Measurements from ENCODE around the gene BIRC6. TPM values are rescaled to one million over a fixed set of nuclear protein-coding genes. Genes with fewer than 3 reads are reported as not detected.
"Not testable (repeated sequence)": the region's sequence is repeated elsewhere in the genome, so short reads cannot be mapped to it uniquely, and the experiment has no call there.

The BIRC6 gene
- total RNA-seq, 1 experiment from 2014 or later = 63.1 TPM

- peak; percentile 37; the same call in 1 of the 2 replicates for TF ChIP-seq E2F1 (CRISPR knock-in tag; IDR thresholded peaks at IDR 0.05)
- TF ChIP-seq MAX (CRISPR knock-in tag; IDR thresholded peaks at IDR 0.05) = peak; percentile 89; the same call in 1 of the 2 replicates
- TF ChIP-seq GABPB1 (CRISPR knock-in tag; IDR thresholded peaks at IDR 0.05) = peak; percentile 54; the same call in 1 of the 2 replicates
- no peak for TF ChIP-seq ATF6 (CRISPR knock-in tag; IDR thresholded peaks at IDR 0.05)
- no peak for TF ChIP-seq OVOL2 (CRISPR knock-in tag; IDR thresholded peaks at IDR 0.05; ENCODE audit: borderline replicate concordance)
Observed at GRCh38 chr2:32627814-32628579, 271.2 kb downstream of the BIRC6 start, which contains the start of gene TTC27 (continued).

- ChIA-PET POLR2A (no interaction called here), CTCF (no interaction called here)
- Mint-ChIP-seq H3K36me3 (peaks cover 13% of the 10 kb centered on the region), H3K27me3 (ENCODE audit: low read depth) (no peaks in the 10 kb centered on the region), H3K4me1 (peaks cover 6% of the 10 kb centered on the region), H3K9me3 (no peaks in the 10 kb centered on the region), H3K27ac (no peak overlapping the region), H3K4me3 (no peak overlapping the region)
- no peak for TF ChIP-seq PRRX2 (CRISPR knock-in tag; IDR thresholded peaks at IDR 0.05)
- ATAC-seq = no peak
- no peak for DNase-seq (ENCODE audit: low spot score)
Observed at GRCh38 chr2:32632089-32632488, 275.3 kb downstream of the BIRC6 start.

- ChIA-PET CTCF (no interaction called here), POLR2A (no interaction called here)
- TF ChIP-seq TP53 (CRISPR knock-in tag; IDR thresholded peaks at IDR 0.05) (no peak), MXD4 (CRISPR knock-in tag; IDR thresholded peaks at IDR 0.05; ENCODE audit: borderline replicate concordance) (no peak)
- no peak overlapping the region for H3K4me3 Mint-ChIP-seq
- DNase-seq (ENCODE audit: low spot score) (no peak), ATAC-seq (no peak)
- H3K27ac Mint-ChIP-seq = no peak overlapping the region
- no peaks in the 10 kb centered on the region for H3K9me3 Mint-ChIP-seq
- peaks cover 3% of the 10 kb centered on the region for H3K4me1 Mint-ChIP-seq
- no peaks in the 10 kb centered on the region for H3K27me3 Mint-ChIP-seq (ENCODE audit: low read depth)
- H3K36me3 Mint-ChIP-seq = peaks cover 16% of the 10 kb centered on the region
Observed at GRCh38 chr2:32633040-32633439, 276.2 kb downstream of the BIRC6 start.

- H3K4me1 Mint-ChIP-seq; H3K4me3 Mint-ChIP-seq; H3K27me3 Mint-ChIP-seq (ENCODE audit: low read depth); DNase-seq (ENCODE audit: low spot score); H3K9me3 Mint-ChIP-seq; CTCF ChIA-PET; ATAC-seq; H3K27ac Mint-ChIP-seq; POLR2A ChIA-PET: not testable (repeated sequence)
- peaks cover 31% of the 10 kb centered on the region for H3K36me3 Mint-ChIP-seq
Observed at GRCh38 chr2:32638548-32638947, 281.7 kb downstream of the BIRC6 start.

DNA sequence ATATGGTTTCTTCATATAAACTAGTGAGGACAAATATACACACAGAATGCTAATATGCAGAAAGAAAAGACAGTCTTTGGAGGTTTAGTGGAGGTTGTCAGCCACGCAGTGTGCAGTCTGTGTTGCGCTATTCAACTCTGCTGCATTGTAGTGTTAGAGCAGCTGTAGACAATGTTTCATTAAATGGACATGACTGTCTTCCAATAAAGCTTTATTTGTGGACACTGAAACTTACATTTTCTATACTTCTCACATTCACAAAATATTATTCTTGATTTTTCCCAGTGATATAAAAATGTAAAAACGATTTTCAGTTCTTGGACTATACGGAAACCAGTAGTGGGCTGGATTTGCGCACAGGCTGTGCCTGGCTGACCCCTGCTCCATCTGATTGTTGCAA, 284.4 kb downstream of the BIRC6 start:
- Mint-ChIP-seq H3K27ac (no peak overlapping the region), H3K27me3 (ENCODE audit: low read depth) (no peaks in the 10 kb centered on the region), H3K4me1 (no peaks in the 10 kb centered on the region), H3K9me3 (no peaks in the 10 kb centered on the region), H3K36me3 (peaks cover 33% of the 10 kb centered on the region), H3K4me3 (no peak overlapping the region)
- ChIA-PET POLR2A (no interaction called here), CTCF (no interaction called here)
- ATAC-seq (no peak), DNase-seq (ENCODE audit: low spot score) (no peak)
- TF ChIP-seq, protein P1, sequence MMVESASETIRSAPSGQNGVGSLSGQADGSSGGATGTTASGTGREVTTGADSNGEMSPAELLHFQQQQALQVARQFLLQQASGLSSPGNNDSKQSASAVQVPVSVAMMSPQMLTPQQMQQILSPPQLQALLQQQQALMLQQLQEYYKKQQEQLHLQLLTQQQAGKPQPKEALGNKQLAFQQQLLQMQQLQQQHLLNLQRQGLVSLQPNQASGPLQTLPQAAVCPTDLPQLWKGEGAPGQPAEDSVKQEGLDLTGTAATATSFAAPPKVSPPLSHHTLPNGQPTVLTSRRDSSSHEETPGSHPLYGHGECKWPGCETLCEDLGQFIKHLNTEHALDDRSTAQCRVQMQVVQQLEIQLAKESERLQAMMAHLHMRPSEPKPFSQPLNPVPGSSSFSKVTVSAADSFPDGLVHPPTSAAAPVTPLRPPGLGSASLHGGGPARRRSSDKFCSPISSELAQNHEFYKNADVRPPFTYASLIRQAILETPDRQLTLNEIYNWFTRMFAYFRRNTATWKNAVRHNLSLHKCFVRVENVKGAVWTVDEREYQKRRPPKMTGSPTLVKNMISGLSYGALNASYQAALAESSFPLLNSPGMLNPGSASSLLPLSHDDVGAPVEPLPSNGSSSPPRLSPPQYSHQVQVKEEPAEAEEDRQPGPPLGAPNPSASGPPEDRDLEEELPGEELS (CRISPR knock-in tag; IDR thresholded peaks at IDR 0.05) = no peak
- TF ChIP-seq SMAD3 (CRISPR knock-in tag; IDR thresholded peaks at IDR 0.05; ENCODE audit: borderline replicate concordance) = no peak
- TF ChIP-seq FOXK1 (CRISPR knock-in tag; IDR thresholded peaks at IDR 0.05) = no peak
- no peak for TF ChIP-seq ZNF138 (CRISPR knock-in tag; conservative IDR thresholded peaks at IDR 0.05)
- TF ChIP-seq MAX (CRISPR knock-in tag; IDR thresholded peaks at IDR 0.05) = no peak
- TF ChIP-seq JAZF1 (CRISPR knock-in tag; IDR thresholded peaks at IDR 0.05) = no peak
- no peak for TF ChIP-seq JUN (CRISPR knock-in tag; IDR thresholded peaks at IDR 0.05)
- TF ChIP-seq ELF4 (CRISPR knock-in tag; IDR thresholded peaks at IDR 0.05; ENCODE audit: low read depth) = no peak
- no peak for TF ChIP-seq ZNF423 (CRISPR knock-in tag; IDR thresholded peaks at IDR 0.05)
- no peak for TF ChIP-seq ZSCAN18 (CRISPR knock-in tag; IDR thresholded peaks at IDR 0.05)
- no peak for TF ChIP-seq ERG (CRISPR knock-in tag; IDR thresholded peaks at IDR 0.05)
- TF ChIP-seq MXD4 (CRISPR knock-in tag; IDR thresholded peaks at IDR 0.05; ENCODE audit: borderline replicate concordance) = no peak
- no peak for TF ChIP-seq GTF2I (CRISPR knock-in tag; conservative IDR thresholded peaks at IDR 0.05)
- no peak for TF ChIP-seq GABPB1 (CRISPR knock-in tag; IDR thresholded peaks at IDR 0.05)
